Measurements from ENCODE around the gene REV3L.

DNA sequence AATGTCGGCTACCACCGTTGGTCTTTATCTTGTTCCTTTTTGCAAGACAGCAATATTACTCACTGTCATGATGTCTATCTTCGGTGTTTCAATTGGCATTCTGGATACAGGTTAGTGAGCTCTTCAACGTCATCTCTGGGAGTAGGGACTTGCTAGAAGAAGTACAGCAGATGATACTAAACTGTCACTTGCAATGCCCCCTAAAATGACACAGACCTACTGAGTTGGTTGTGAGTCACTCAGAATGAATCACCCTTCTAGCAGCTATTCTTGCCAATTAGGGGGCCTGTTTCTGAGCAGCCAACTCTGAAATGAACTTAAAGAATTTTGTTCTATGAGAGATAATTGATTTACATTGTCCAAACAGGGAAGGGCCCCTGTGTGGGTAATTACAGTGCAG lies 219.2 kb downstream of the REV3L start:
- TF ChIP-seq, protein P1, sequence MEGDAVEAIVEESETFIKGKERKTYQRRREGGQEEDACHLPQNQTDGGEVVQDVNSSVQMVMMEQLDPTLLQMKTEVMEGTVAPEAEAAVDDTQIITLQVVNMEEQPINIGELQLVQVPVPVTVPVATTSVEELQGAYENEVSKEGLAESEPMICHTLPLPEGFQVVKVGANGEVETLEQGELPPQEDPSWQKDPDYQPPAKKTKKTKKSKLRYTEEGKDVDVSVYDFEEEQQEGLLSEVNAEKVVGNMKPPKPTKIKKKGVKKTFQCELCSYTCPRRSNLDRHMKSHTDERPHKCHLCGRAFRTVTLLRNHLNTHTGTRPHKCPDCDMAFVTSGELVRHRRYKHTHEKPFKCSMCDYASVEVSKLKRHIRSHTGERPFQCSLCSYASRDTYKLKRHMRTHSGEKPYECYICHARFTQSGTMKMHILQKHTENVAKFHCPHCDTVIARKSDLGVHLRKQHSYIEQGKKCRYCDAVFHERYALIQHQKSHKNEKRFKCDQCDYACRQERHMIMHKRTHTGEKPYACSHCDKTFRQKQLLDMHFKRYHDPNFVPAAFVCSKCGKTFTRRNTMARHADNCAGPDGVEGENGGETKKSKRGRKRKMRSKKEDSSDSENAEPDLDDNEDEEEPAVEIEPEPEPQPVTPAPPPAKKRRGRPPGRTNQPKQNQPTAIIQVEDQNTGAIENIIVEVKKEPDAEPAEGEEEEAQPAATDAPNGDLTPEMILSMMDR (IDR thresholded peaks at IDR 0.05): no peak
- no peak for TF ChIP-seq ZFX (IDR thresholded peaks at IDR 0.05; ENCODE audit: borderline replicate concordance)
